Right atrium auricular region (tissue), 2 donors: ENCODE results near the gene ADRM1. TPM values are rescaled to one million over a fixed set of nuclear protein-coding genes. Genes with fewer than 3 reads are reported as not detected.

Source experiments
- DNase-seq: peaks from one replicate; pipeline ENCODE4 v3.0.0-alpha.2; 2019; ENCODE audit warnings: low spot score
- H3K27ac ChIP-seq, 2 donors: fragments of 200-600 bp; sonication (generic); 1 replicate in 1 of 2; 2 replicates in 1 of 2; pipeline ENCODE4 v1.5.1; 2016 to 2019
- H3K27me3 ChIP-seq, 2 donors: fragments of 200-600 bp; sonication (generic); one replicate each; pipeline versions ENCODE4 v1.5.1 to v1.6.0; 2017 to 2019
- H3K36me3 ChIP-seq: fragments of 200-600 bp; sonication (generic); one replicate; pipeline ENCODE4 v1.5.1; 2016
- H3K4me1 ChIP-seq, 2 donors: fragments of 200-600 bp; sonication (generic); one replicate each; pipeline versions ENCODE4 v1.5.1 to v1.6.0; 2017 to 2019
- H3K4me3 ChIP-seq, 2 donors: fragments of 200-600 bp; sonication (generic); 1 replicate in 1 of 2; 2 replicates in 1 of 2; pipeline ENCODE4 v1.5.1; 2017 to 2019; ENCODE audit warnings: mild to moderate bottlenecking in 1 of 2, moderate library complexity in 1 of 2
- H3K9me3 ChIP-seq, 2 donors: fragments of 200-600 bp; sonication (generic); one replicate each; pipeline ENCODE4 v1.5.1; 2019
- CTCF ChIP-seq, 2 donors: fragments of 200-600 bp; sonication (generic); IDR thresholded peaks; one replicate each; pipeline ENCODE4 v1.5.1; 2019; ENCODE audit warnings: antibody characterized with exemption in 2 of 2
- total RNA-seq, 2 donors: library from RNA; depleted of rRNA; stranded (reverse); fragments of >200 nt; gene quantifications; one replicate each; pipeline ENCODE4 v1.1.0, GENCODE V29; 2016

Gene ADRM1
- total RNA-seq, 2 donors from 2014 or later, result 95.9 to 128 TPM

GRCh38 chr20:62316331-62317166 lies 13.8 kb downstream of the ADRM1 start:
- Histone ChIP-seq H3K4me1 (no peaks in the 10 kb centered on the region), H3K27ac (no peak overlapping the region), H3K9me3 (no peaks in the 10 kb centered on the region), H3K27me3 (no peaks in the 10 kb centered on the region), H3K4me3 (no peak overlapping the region), H3K36me3 (peaks cover 79% of the 10 kb centered on the region)
- DNase-seq, result no peak
- TF ChIP-seq CTCF (IDR thresholded peaks at IDR 0.05), result no peak

- no peak overlapping the region for H3K27ac ChIP-seq
- DNase-seq, result no peak
Measured at GRCh38 chr20:62317167-62317655, 14.4 kb downstream of the ADRM1 start.

GRCh38 chr20:62318400-62319345 lies 15.9 kb downstream of the ADRM1 start:
- no peak for DNase-seq
- H3K4me1 ChIP-seq, result no peaks in the 10 kb centered on the region
- TF ChIP-seq CTCF (IDR thresholded peaks at IDR 0.05), result no peak
- peaks cover 63% of the 10 kb centered on the region for H3K36me3 ChIP-seq
- H3K27me3 ChIP-seq, result no peaks in the 10 kb centered on the region
- no peaks in the 10 kb centered on the region for H3K9me3 ChIP-seq
- H3K4me3 ChIP-seq, result no peak overlapping the region
- no peak overlapping the region for H3K27ac ChIP-seq

More at GRCh38 chr20:62317167-62317655, 14.4 kb downstream of the ADRM1 start:
- H3K4me1 ChIP-seq, result no peaks in the 10 kb centered on the region
- no peaks in the 10 kb centered on the region for H3K9me3 ChIP-seq
- peaks cover 72% of the 10 kb centered on the region for H3K36me3 ChIP-seq
- H3K4me3 ChIP-seq, result no peak overlapping the region
- H3K27me3 ChIP-seq, result no peaks in the 10 kb centered on the region
- no peak for TF ChIP-seq CTCF (IDR thresholded peaks at IDR 0.05)

- peaks cover 66% of the 10 kb centered on the region for H3K36me3 ChIP-seq
- no peak for DNase-seq
- TF ChIP-seq CTCF (IDR thresholded peaks at IDR 0.05), result no peak
- H3K4me1 ChIP-seq, result no peaks in the 10 kb centered on the region
- no peak overlapping the region for H3K27ac ChIP-seq
- no peaks in the 10 kb centered on the region for H3K9me3 ChIP-seq
- no peaks in the 10 kb centered on the region for H3K27me3 ChIP-seq
- H3K4me3 ChIP-seq, result no peak overlapping the region
Measured at GRCh38 chr20:62319346-62319909, 16.6 kb downstream of the ADRM1 start.

- no peaks in the 10 kb centered on the region for H3K27me3 ChIP-seq
- no peak for DNase-seq
Measured at GRCh38 chr20:62320581-62321354, 18.0 kb downstream of the ADRM1 start.

More at GRCh38 chr20:62320581-62321354, 18.0 kb downstream of the ADRM1 start:
- H3K4me1 ChIP-seq, result no peaks in the 10 kb centered on the region
- peaks cover 66% of the 10 kb centered on the region for H3K36me3 ChIP-seq
- H3K27ac ChIP-seq, result no peak overlapping the region
- no peak overlapping the region for H3K4me3 ChIP-seq
- no peaks in the 10 kb centered on the region for H3K9me3 ChIP-seq
- no peak for TF ChIP-seq CTCF (IDR thresholded peaks at IDR 0.05)
